SK-N-SH (cell line): ENCODE data around the gene PLK4. TPM values are rescaled to one million over a fixed set of nuclear protein-coding genes. Genes with fewer than 3 reads are reported as not detected.

Experiments
- CTCF ChIA-PET: fragments of 300-600, 350-600 bp; formaldehyde crosslinking; extraction: SDS; loops from one replicate; lab custom pipeline; 2021; lab: Yijun Ruan, JAX
- POLR2A ChIA-PET: fragments of 350-600 bp; sonication (Branson Sonifier 250); formaldehyde crosslinking; extraction: SDS; loops from one replicate; lab custom pipeline; 2020; ENCODE audit warnings: antibody characterized with exemption, inconsistent platforms; lab: Yijun Ruan, JAX
- DNase-seq: peaks from one replicate; pipeline ENCODE4 v3.0.0; 2012
- H2AFZ ChIP-seq: fragments of 200-600 bp; sonication (generic); 2 replicates; pipeline ENCODE4 v1.8.1; 2016; ENCODE audit warnings: antibody characterized with exemption, mild to moderate bottlenecking, low read depth
- H3F3A ChIP-seq: fragments of 200-600 bp; sonication (generic); replicated peaks from 2 replicates; pipeline ENCODE3; 2016; ENCODE audit warnings: antibody characterized with exemption, mild to moderate bottlenecking; ENCODE audit not compliant: insufficient read depth
- H3K27ac ChIP-seq, 2 experiments: fragments of 200-500 bp in 1 of 2; fragments of 200-600 bp in 1 of 2; sonication (Bioruptor generic) in 1 of 2; sonication (generic), shearing (Covaris generic) in 1 of 2; 2 replicates each; pipeline versions ENCODE4 v1.5.1 to v1.6.1; 2014 to 2016; ENCODE audit warnings: low read depth in 2 of 2, inconsistent platforms in 1 of 2, low read length in 1 of 2, mild to moderate bottlenecking in 1 of 2, mixed read lengths in 1 of 2
- H3K27me3 ChIP-seq: fragments of 200-600 bp; sonication (generic), shearing (Covaris generic); 2 replicates; pipeline ENCODE4 v1.6.1; 2016; ENCODE audit warnings: mixed run types; ENCODE audit not compliant: insufficient read depth
- H3K36me3 ChIP-seq, 2 experiments: fragments of 200-500 bp in 1 of 2; fragments of 200-600 bp in 1 of 2; sonication (Bioruptor generic) in 1 of 2; sonication (generic) in 1 of 2; replicated peaks in 1 of 2; 2 replicates each; pipeline versions ENCODE3 to v1.5.1; 2014 to 2016; ENCODE audit warnings: low read length in 1 of 2, mild to moderate bottlenecking in 1 of 2; ENCODE audit not compliant: insufficient read depth in 2 of 2, control insufficient read depth in 1 of 2
- H3K4me1 ChIP-seq, 2 experiments: fragments of 200-500 bp in 1 of 2; fragments of 200-600 bp in 1 of 2; sonication (Bioruptor generic) in 1 of 2; sonication (generic), shearing (Covaris generic) in 1 of 2; 2 replicates each; pipeline versions ENCODE4 v1.5.1 to v1.6.1; 2014 to 2016; ENCODE audit warnings: low read depth in 1 of 2, low read length in 1 of 2, mixed run types in 1 of 2; ENCODE audit not compliant: insufficient read depth in 2 of 2, control insufficient read depth in 1 of 2
- H3K4me2 ChIP-seq: fragments of 200-600 bp; sonication (generic), shearing (Covaris generic); 2 replicates; pipeline ENCODE4 v1.6.1; 2017; ENCODE audit warnings: mixed run types
- H3K4me3 ChIP-seq, 2 experiments: fragments of 200-500 bp in 1 of 2; fragments of 200-600 bp in 1 of 2; sonication (Bioruptor generic) in 1 of 2; sonication (generic), shearing (Covaris generic) in 1 of 2; 2 replicates each; pipeline versions ENCODE4 v1.5.1 to v1.8.1; 2014 to 2016; ENCODE audit warnings: low read depth in 2 of 2, inconsistent platforms in 1 of 2, low read length in 1 of 2, mild to moderate bottlenecking in 1 of 2, mixed read lengths in 1 of 2, moderate library complexity in 1 of 2
- H3K79me2 ChIP-seq: fragments of 200-600 bp; sonication (generic); 2 replicates; pipeline ENCODE4 v1.8.1; 2017; ENCODE audit warnings: mild to moderate bottlenecking; ENCODE audit not compliant: insufficient read depth
- H3K9ac ChIP-seq: fragments of 200-600 bp; sonication (generic); 2 replicates; pipeline ENCODE4 v1.6.1; 2017; ENCODE audit warnings: mixed run types
- H3K9me2 ChIP-seq: fragments of 200-600 bp; sonication (generic); 2 replicates; pipeline ENCODE4 v1.6.1; 2017; ENCODE audit warnings: mixed run types
- H3K9me3 ChIP-seq: fragments of 200-600 bp; sonication (generic); 2 replicates; pipeline ENCODE4 v1.6.1; 2017; ENCODE audit warnings: mixed run types, mild to moderate bottlenecking, moderate library complexity
- H4K20me1 ChIP-seq: fragments of 200-600 bp; sonication (generic); 2 replicates; pipeline ENCODE4 v1.6.1; 2017; ENCODE audit warnings: mild to moderate bottlenecking, mixed run types; ENCODE audit not compliant: insufficient read depth
- EZH2phosphoT487 ChIP-seq: fragments of 200-600 bp; sonication (generic); IDR thresholded peaks from 2 replicates; pipeline ENCODE4 v1.6.1; 2017; ENCODE audit warnings: low read depth, mixed run types, mild to moderate bottlenecking, antibody characterized with exemption, moderate library complexity, borderline replicate concordance
- FOXJ3 ChIP-seq: sonication (generic); formaldehyde crosslinking; IDR thresholded peaks from 2 replicates; pipeline ENCODE4 v1.5.1; 2020; ENCODE audit warnings: mild to moderate bottlenecking, missing genetic modification reagents
- GABPA ChIP-seq: IDR thresholded peaks from 2 replicates; pipeline ENCODE4 v1.4.0; 2012; ENCODE audit warnings: low read depth, mild to moderate bottlenecking
- JUND ChIP-seq: IDR thresholded peaks from 2 replicates; pipeline ENCODE4 v1.4.0; 2012
- MXI1 ChIP-seq: IDR thresholded peaks from 2 replicates; pipeline ENCODE4 v1.6.1; 2012; ENCODE audit warnings: mild to moderate bottlenecking, low read depth, low read length, improper control_type of control experiment
- NFIC ChIP-seq: IDR thresholded peaks from 2 replicates; pipeline ENCODE4 v1.4.0; 2012; ENCODE audit warnings: borderline replicate concordance
- NRF1 ChIP-seq: IDR thresholded peaks from 2 replicates; pipeline ENCODE4 v1.6.1; 2012; ENCODE audit warnings: low read depth, mild to moderate bottlenecking, low read length
- RAD21 ChIP-seq: IDR thresholded peaks from 2 replicates; pipeline ENCODE4 v1.6.1; 2012; ENCODE audit warnings: mild to moderate bottlenecking, low read length
- RCOR1 ChIP-seq: fragments of 150-350 bp; IDR thresholded peaks from 2 replicates; pipeline ENCODE4 v1.6.1; 2017; ENCODE audit warnings: antibody characterized with exemption, low read length
- REST ChIP-seq: IDR thresholded peaks from 2 replicates; pipeline ENCODE4 v1.6.1; 2012; ENCODE audit warnings: mild to moderate bottlenecking, low read depth, low read length, moderate library complexity
- RXRA ChIP-seq: IDR thresholded peaks from 2 replicates; pipeline ENCODE4 v1.4.0; 2012; ENCODE audit warnings: low read depth, mild to moderate bottlenecking, borderline replicate concordance
- SIN3A ChIP-seq: IDR thresholded peaks from 2 replicates; pipeline ENCODE4 v1.6.1; 2012; ENCODE audit warnings: low read depth, mild to moderate bottlenecking, low read length, moderate library complexity, borderline replicate concordance
- TAF1 ChIP-seq: IDR thresholded peaks from 2 replicates; pipeline ENCODE4 v1.6.1; 2012; ENCODE audit warnings: low read depth, mild to moderate bottlenecking, low read length, moderate library complexity, borderline replicate concordance
- TCF12 ChIP-seq: IDR thresholded peaks from 2 replicates; pipeline ENCODE4 v1.4.0; 2012
- TEAD4 ChIP-seq: IDR thresholded peaks from 2 replicates; pipeline ENCODE4 v1.4.0; 2012; ENCODE audit warnings: mild to moderate bottlenecking, borderline replicate concordance; ENCODE audit not compliant: insufficient read depth
- WGBS: methylation state at CpG from one replicate; pipeline ENCODE4 v1.1.6; 2017; ENCODE audit warnings: low lambda C conversion rate; 5-methylcytosine and 5-hydroxymethylcytosine counted together
- polyA plus RNA-seq, 3 experiments: library from polyadenylated mRNA; depleted of rRNA; stranded (reverse); fragments of >200 nt; gene quantifications; 2 replicates each; pipeline ENCODE4 v1.2.3, GENCODE V29; 2012
- TF ChIP-seq, protein P1 (sequence below): IDR thresholded peaks from 2 replicates; pipeline ENCODE4; 2012
- TF ChIP-seq, protein P2 (sequence below): fragments of 200-600 bp; sonication (generic); IDR thresholded peaks from 2 replicates; pipeline ENCODE4 v1.6.1; 2017; ENCODE audit warnings: antibody characterized with exemption, mild to moderate bottlenecking, moderate library complexity
- TF ChIP-seq, protein P3 (sequence below): IDR thresholded peaks from 2 replicates; pipeline ENCODE4 v1.4.0; 2012; ENCODE audit warnings: low read depth

Gene PLK4
- polyA plus RNA-seq, 1 of the 3 experiments (the other 2 are of a cell fraction): 10.5 TPM

GRCh38 chr4:127844601-127845116 lies 36.0 kb upstream of the PLK4 start:
- Histone ChIP-seq H2AFZ (no peak overlapping the region), H3K4me1 (no peaks in the 10 kb centered on the region; a peak in 1 of 4 replicates), H3K9ac (no peak overlapping the region), H3K9me2 (no peaks in the 10 kb centered on the region), H3F3A (no peaks in the 10 kb centered on the region), H3K36me3 (peaks cover 0 to 3% of the 10 kb centered on the region in 2 experiments), H4K20me1 (no peaks in the 10 kb centered on the region), H3K27ac (no peak overlapping the region), H3K9me3 (peaks cover 11% of the 10 kb centered on the region), H3K79me2 (0 out of 2 replicates have a peak, but pooled peaks cover under 1% of the 10 kb centered on the region), H3K27me3 (no peaks in the 10 kb centered on the region), H3K4me3 (no peak overlapping the region), H3K4me2 (no peak overlapping the region)
- 85% methylated on average over 5 of the region's 5 CpGs for WGBS
- POLR2A ChIA-PET: no interaction called here
- no peak for DNase-seq
- no peak for TF ChIP-seq SIN3A
- TF ChIP-seq GABPA: no peak
- no peak for TF ChIP-seq TCF12
- no peak for TF ChIP-seq RAD21
- TF ChIP-seq, protein P1, sequence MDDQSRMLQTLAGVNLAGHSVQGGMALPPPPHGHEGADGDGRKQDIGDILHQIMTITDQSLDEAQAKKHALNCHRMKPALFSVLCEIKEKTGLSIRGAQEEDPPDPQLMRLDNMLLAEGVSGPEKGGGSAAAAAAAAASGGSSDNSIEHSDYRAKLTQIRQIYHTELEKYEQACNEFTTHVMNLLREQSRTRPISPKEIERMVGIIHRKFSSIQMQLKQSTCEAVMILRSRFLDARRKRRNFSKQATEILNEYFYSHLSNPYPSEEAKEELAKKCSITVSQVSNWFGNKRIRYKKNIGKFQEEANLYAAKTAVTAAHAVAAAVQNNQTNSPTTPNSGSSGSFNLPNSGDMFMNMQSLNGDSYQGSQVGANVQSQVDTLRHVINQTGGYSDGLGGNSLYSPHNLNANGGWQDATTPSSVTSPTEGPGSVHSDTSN: no peak
- no peak for TF ChIP-seq TAF1
- TF ChIP-seq, protein P2, sequence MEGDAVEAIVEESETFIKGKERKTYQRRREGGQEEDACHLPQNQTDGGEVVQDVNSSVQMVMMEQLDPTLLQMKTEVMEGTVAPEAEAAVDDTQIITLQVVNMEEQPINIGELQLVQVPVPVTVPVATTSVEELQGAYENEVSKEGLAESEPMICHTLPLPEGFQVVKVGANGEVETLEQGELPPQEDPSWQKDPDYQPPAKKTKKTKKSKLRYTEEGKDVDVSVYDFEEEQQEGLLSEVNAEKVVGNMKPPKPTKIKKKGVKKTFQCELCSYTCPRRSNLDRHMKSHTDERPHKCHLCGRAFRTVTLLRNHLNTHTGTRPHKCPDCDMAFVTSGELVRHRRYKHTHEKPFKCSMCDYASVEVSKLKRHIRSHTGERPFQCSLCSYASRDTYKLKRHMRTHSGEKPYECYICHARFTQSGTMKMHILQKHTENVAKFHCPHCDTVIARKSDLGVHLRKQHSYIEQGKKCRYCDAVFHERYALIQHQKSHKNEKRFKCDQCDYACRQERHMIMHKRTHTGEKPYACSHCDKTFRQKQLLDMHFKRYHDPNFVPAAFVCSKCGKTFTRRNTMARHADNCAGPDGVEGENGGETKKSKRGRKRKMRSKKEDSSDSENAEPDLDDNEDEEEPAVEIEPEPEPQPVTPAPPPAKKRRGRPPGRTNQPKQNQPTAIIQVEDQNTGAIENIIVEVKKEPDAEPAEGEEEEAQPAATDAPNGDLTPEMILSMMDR: no peak
- no peak for TF ChIP-seq REST
- TF ChIP-seq NFIC: no peak
- TF ChIP-seq RCOR1: no peak
- no peak for TF ChIP-seq MXI1
- CTCF ChIA-PET: no interaction called here

DNA sequence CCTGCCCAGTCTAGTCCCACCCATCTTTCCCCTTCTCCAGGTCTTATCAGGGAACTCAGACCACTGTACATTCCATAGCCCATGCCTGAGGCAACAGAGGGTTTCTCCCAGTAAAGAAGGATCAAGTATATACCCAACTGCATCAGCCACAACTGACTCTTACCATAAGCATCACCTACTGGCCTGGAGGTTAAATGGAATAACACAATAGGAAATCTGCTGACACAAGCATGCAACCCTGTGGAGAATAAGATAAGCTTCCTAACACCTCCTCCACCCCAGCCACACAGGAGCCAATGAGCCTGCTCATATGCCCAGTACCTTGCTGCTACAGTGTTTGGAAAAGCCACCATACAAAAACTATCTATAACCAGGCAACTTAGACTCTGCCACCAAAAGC lies 34.6 kb upstream of the PLK4 start:
- Histone ChIP-seq H3K9ac (no peak overlapping the region), H3F3A (no peaks in the 10 kb centered on the region), H3K27ac (no peak overlapping the region), H3K36me3 (peaks cover 0 to 3% of the 10 kb centered on the region in 2 experiments), H3K4me1 (no peaks in the 10 kb centered on the region; a peak in 1 of 4 replicates), H3K9me2 (no peaks in the 10 kb centered on the region), H3K4me3 (no peak overlapping the region), H3K9me3 (peaks cover 16% of the 10 kb centered on the region), H3K79me2 (0 out of 2 replicates have a peak, but pooled peaks cover 5% of the 10 kb centered on the region), H3K4me2 (no peak overlapping the region), H3K27me3 (no peaks in the 10 kb centered on the region), H2AFZ (no peak overlapping the region), H4K20me1 (no peaks in the 10 kb centered on the region)
- ChIA-PET POLR2A (no interaction called here), CTCF (no interaction called here)
- DNase-seq: no peak
- TF ChIP-seq FOXJ3 (CRISPR knock-in tag): no peak
- no peak for TF ChIP-seq NFIC
- no peak for TF ChIP-seq RCOR1
- TF ChIP-seq JUND: no peak
- TF ChIP-seq MXI1: no peak
- no peak for TF ChIP-seq RAD21
- no peak for TF ChIP-seq SIN3A
- TF ChIP-seq GABPA: no peak
- TF ChIP-seq, protein P3, sequence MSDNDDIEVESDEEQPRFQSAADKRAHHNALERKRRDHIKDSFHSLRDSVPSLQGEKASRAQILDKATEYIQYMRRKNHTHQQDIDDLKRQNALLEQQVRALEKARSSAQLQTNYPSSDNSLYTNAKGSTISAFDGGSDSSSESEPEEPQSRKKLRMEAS: no peak
- no peak for TF ChIP-seq TCF12
- TF ChIP-seq TEAD4: no peak
- no peak for TF ChIP-seq RXRA
- no peak for TF ChIP-seq NRF1
- TF ChIP-seq EZH2phosphoT487: no peak
